Sigmoid colon (tissue), 7 donors: ENCODE data around the gene LDB2. TPM values are rescaled to one million over a fixed set of nuclear protein-coding genes. Genes with fewer than 3 reads are reported as not detected.

Source experiments
- DNase-seq: peaks from one replicate; pipeline ENCODE4 v3.0.0-alpha.2; 2019
- H3K27ac ChIP-seq, 4 donors: fragments of 200-600 bp; sonication (generic); one replicate each; pipeline ENCODE4 v1.5.1; 2016 to 2019; ENCODE audit warnings: mild to moderate bottlenecking in 1 of 4
- H3K27me3 ChIP-seq, 3 donors: fragments of 200-600 bp; sonication (generic); one replicate each; pipeline ENCODE4 v1.5.1; 2019; ENCODE audit warnings: mild to moderate bottlenecking in 1 of 3
- H3K36me3 ChIP-seq, 4 donors: fragments of 200-600 bp; sonication (generic); one replicate each; pipeline ENCODE4 v1.5.1; 2016 to 2019
- H3K4me1 ChIP-seq, 4 donors: fragments of 200-600 bp; sonication (generic); one replicate each; pipeline ENCODE4 v1.5.1; 2017 to 2019
- H3K4me3 ChIP-seq, 4 donors: fragments of 200-600 bp; sonication (generic); one replicate each; pipeline ENCODE4 v1.5.1; 2017 to 2019; ENCODE audit warnings: mild to moderate bottlenecking in 2 of 4, moderate library complexity in 1 of 4
- H3K9me3 ChIP-seq, 4 donors: fragments of 200-600 bp in 3 of 4; sonication (generic) in 3 of 4; one replicate each; pipeline versions ENCODE4 v1.5.1 to v1.6.1; 2013 to 2019
- CTCF ChIP-seq, 4 experiments: fragments of 450-650 bp in 3 of 4; fragments of 200-600 bp in 1 of 4; IDR thresholded peaks; one replicate each; pipeline ENCODE4 v1.5.1; 2016 to 2019; ENCODE audit warnings: antibody characterized with exemption in 4 of 4, mild to moderate bottlenecking in 3 of 4, moderate library complexity in 2 of 4
- EP300 ChIP-seq, 4 donors: sonication (generic); formaldehyde crosslinking; IDR thresholded peaks; one replicate each; pipeline ENCODE4 v1.6.1; 2017; ENCODE audit warnings: antibody characterized with exemption in 4 of 4
- POLR2A ChIP-seq, 2 donors: fragments of 450-650 bp; IDR thresholded peaks; one replicate each; pipeline ENCODE4 v1.6.1; 2016; ENCODE audit warnings: antibody characterized with exemption in 2 of 2, mild to moderate bottlenecking in 2 of 2, moderate library complexity in 2 of 2
- POLR2AphosphoS5 ChIP-seq, 4 donors: sonication (generic); formaldehyde crosslinking; IDR thresholded peaks; one replicate each; pipeline ENCODE4 v1.6.1; 2017; ENCODE audit warnings: antibody characterized with exemption in 4 of 4
- WGBS, 2 donors: extraction: QIAGEN DNeasy Blood & Tissue Kit; methylation state at CpG; one replicate each; pipeline ENCODE4 v1.1.7; 2013; 5-methylcytosine and 5-hydroxymethylcytosine counted together
- intact Hi-C: fragments of 100-400 bp; cut with DNase I; formaldehyde crosslinking; loops from one replicate; pipeline ENCODE4 v1.15.1; 2023
- polyA plus RNA-seq, 3 donors: library from polyadenylated mRNA; stranded (reverse); fragments of 200-250 nt; gene quantifications; one replicate each; pipeline ENCODE4 v1.2.3, GENCODE V29; 2013
- total RNA-seq, 4 donors: library from RNA; depleted of rRNA; stranded (reverse); fragments of >200 nt; gene quantifications; one replicate each; pipeline ENCODE4 v1.1.0, GENCODE V29; 2016
- donor health status: healthy with polysubstance abuse.
- donor health status: Bipolar disorder and iron deficiency.
- donor health status: healthy.

Gene LDB2
- total and polyA plus RNA-seq, 7 donors = 2.1 to 28.5 (median 18.3) TPM

GRCh38 chr4:16791460-16791859 is 107.0 kb downstream of the LDB2 start:
- Histone ChIP-seq H3K36me3 (no peaks in the 10 kb centered on the region), H3K9me3 (no peaks in the 10 kb centered on the region), H3K4me1 (no peaks in the 10 kb centered on the region), H3K27ac (no peak overlapping the region), H3K4me3 (no peak overlapping the region), H3K27me3 (no peaks in the 10 kb centered on the region)
- TF ChIP-seq POLR2A (IDR thresholded peaks at IDR 0.05) (no peak), EP300 (IDR thresholded peaks at IDR 0.05) (no peak), CTCF (IDR thresholded peaks at IDR 0.05) (no peak), POLR2AphosphoS5 (IDR thresholded peaks at IDR 0.05) (no peak)
- no peak for DNase-seq
- intact Hi-C loops = no loop called here
- 71 to 75% methylated on average over 6 of the region's 6 CpGs for WGBS, 2 donors

GRCh38 chr4:16790508-16790907 is 107.9 kb downstream of the LDB2 start:
- TF ChIP-seq POLR2AphosphoS5 (IDR thresholded peaks at IDR 0.05) (no peak), CTCF (IDR thresholded peaks at IDR 0.05) (no peak), EP300 (IDR thresholded peaks at IDR 0.05) (no peak), POLR2A (IDR thresholded peaks at IDR 0.05) (no peak)
- H3K4me1 ChIP-seq = no peaks in the 10 kb centered on the region
- 83% methylated on average over 8 of the region's 8 CpGs for WGBS, 2 donors
- no peaks in the 10 kb centered on the region for H3K9me3 ChIP-seq
- no peak overlapping the region for H3K4me3 ChIP-seq
- H3K27me3 ChIP-seq = no peaks in the 10 kb centered on the region
- no peaks in the 10 kb centered on the region for H3K36me3 ChIP-seq
- DNase-seq = no peak
- no peak overlapping the region for H3K27ac ChIP-seq
- intact Hi-C loops = no loop called here

GRCh38 chr4:16788868-16789267 is 109.6 kb downstream of the LDB2 start:
- 43 to 65% methylated on average over 3 of the region's 3 CpGs for WGBS, 2 donors
- H3K9me3 ChIP-seq = no peaks in the 10 kb centered on the region
- DNase-seq = no peak
- H3K4me1 ChIP-seq = no peaks in the 10 kb centered on the region
- H3K27me3 ChIP-seq = no peaks in the 10 kb centered on the region
- no peaks in the 10 kb centered on the region for H3K36me3 ChIP-seq
- intact Hi-C loops = no loop called here
- no peak overlapping the region for H3K4me3 ChIP-seq
- TF ChIP-seq CTCF (IDR thresholded peaks at IDR 0.05) = no peak
- TF ChIP-seq POLR2AphosphoS5 (IDR thresholded peaks at IDR 0.05) = no peak
- no peak for TF ChIP-seq EP300 (IDR thresholded peaks at IDR 0.05)
- no peak for TF ChIP-seq POLR2A (IDR thresholded peaks at IDR 0.05)
- H3K27ac ChIP-seq = no peak overlapping the region

- H3K36me3 ChIP-seq = no peaks in the 10 kb centered on the region
- H3K4me1 ChIP-seq = no peaks in the 10 kb centered on the region
- no peak overlapping the region for H3K4me3 ChIP-seq
- H3K27ac ChIP-seq = no peak overlapping the region
- intact Hi-C loops = no loop called here
- DNase-seq = no peak
- TF ChIP-seq CTCF (IDR thresholded peaks at IDR 0.05) = no peak
- TF ChIP-seq POLR2A (IDR thresholded peaks at IDR 0.05) = no peak
- TF ChIP-seq POLR2AphosphoS5 (IDR thresholded peaks at IDR 0.05) = no peak
- no peak for TF ChIP-seq EP300 (IDR thresholded peaks at IDR 0.05)
- H3K9me3 ChIP-seq = no peaks in the 10 kb centered on the region
- H3K27me3 ChIP-seq = no peaks in the 10 kb centered on the region
- 65 to 75% methylated on average over 6 of the region's 6 CpGs for WGBS, 2 donors
These were observed 112.5 kb downstream of the LDB2 start for GRCh38 chr4:16785793-16786527.

GRCh38 chr4:16783119-16783518 is 115.3 kb downstream of the LDB2 start:
- intact Hi-C loops = no loop called here
- Histone ChIP-seq H3K27ac (no peak overlapping the region), H3K9me3 (no peaks in the 10 kb centered on the region), H3K27me3 (no peaks in the 10 kb centered on the region), H3K36me3 (no peaks in the 10 kb centered on the region), H3K4me3 (no peak overlapping the region), H3K4me1 (no peaks in the 10 kb centered on the region)
- TF ChIP-seq POLR2A (IDR thresholded peaks at IDR 0.05) (no peak), POLR2AphosphoS5 (IDR thresholded peaks at IDR 0.05) (no peak), CTCF (IDR thresholded peaks at IDR 0.05) (no peak), EP300 (IDR thresholded peaks at IDR 0.05) (no peak)
- no peak for DNase-seq
- whole genome bisulfite sequencing, 2 donors = 39 to 64% methylated on average over 4 of the region's 4 CpGs
